Vagina (tissue), 2 donors: ENCODE data around the gene PAX6. TPM values are rescaled to one million over a fixed set of nuclear protein-coding genes. Genes with fewer than 3 reads are reported as not detected.

Experiments
- DNase-seq, 2 donors: peaks; one replicate each; pipeline ENCODE4 v3.0.0-alpha.2; 2017; ENCODE audit errors: extremely low spot score in 2 of 2
- H3K27ac ChIP-seq: fragments of 200-600 bp; sonication (generic); one replicate; pipeline ENCODE4 v1.5.1; 2019
- H3K27me3 ChIP-seq: fragments of 200-600 bp; sonication (generic); one replicate; pipeline ENCODE4 v1.5.1; 2019
- H3K36me3 ChIP-seq, 2 donors: fragments of 200-600 bp; sonication (generic); one replicate each; pipeline ENCODE4 v1.5.1; 2017 to 2019
- H3K4me1 ChIP-seq: fragments of 200-600 bp; sonication (generic); one replicate; pipeline ENCODE4 v1.5.1; 2019
- H3K4me3 ChIP-seq, 2 donors: fragments of 200-600 bp; sonication (generic); 1 replicate in 1 of 2; 2 replicates in 1 of 2; pipeline ENCODE4 v1.5.1; 2016 to 2019
- H3K9me3 ChIP-seq: fragments of 200-600 bp; sonication (generic); one replicate; pipeline ENCODE4 v1.5.1; 2019
- POLR2A ChIP-seq, 2 donors: fragments of 450-650 bp; IDR thresholded peaks; one replicate each; pipeline ENCODE4 v1.6.1; 2017; ENCODE audit warnings: antibody characterized with exemption in 2 of 2, mild to moderate bottlenecking in 2 of 2, moderate library complexity in 2 of 2
- POLR2AphosphoS5 ChIP-seq, 2 donors: sonication (generic); formaldehyde crosslinking; IDR thresholded peaks; one replicate each; pipeline ENCODE4 v1.9.0; 2017; ENCODE audit warnings: antibody characterized with exemption in 2 of 2, mild to moderate bottlenecking in 2 of 2, low read depth in 1 of 2; ENCODE audit not compliant: insufficient read depth in 1 of 2
- intact Hi-C: fragments of 100-400 bp; cut with DNase I; formaldehyde crosslinking; loops from one replicate; pipeline ENCODE4 v1.15.1; 2023
- total RNA-seq: library from RNA; depleted of rRNA; stranded (reverse); fragments of >200 nt; gene quantifications from one replicate; pipeline ENCODE4 v1.2.3, GENCODE V29; 2016
- TF ChIP-seq, protein P1 (sequence below), 3 experiments: fragments of 450-650 bp in 2 of 3; fragments of 200-600 bp in 1 of 3; sonication (generic) in 1 of 3; IDR thresholded peaks; one replicate each; pipeline ENCODE4 v1.5.1; 2017 to 2019; ENCODE audit warnings: antibody characterized with exemption in 3 of 3, mild to moderate bottlenecking in 2 of 3, moderate library complexity in 2 of 3

The PAX6 gene
- total RNA-seq, 1 donor from 2014 or later = not detected

DNA sequence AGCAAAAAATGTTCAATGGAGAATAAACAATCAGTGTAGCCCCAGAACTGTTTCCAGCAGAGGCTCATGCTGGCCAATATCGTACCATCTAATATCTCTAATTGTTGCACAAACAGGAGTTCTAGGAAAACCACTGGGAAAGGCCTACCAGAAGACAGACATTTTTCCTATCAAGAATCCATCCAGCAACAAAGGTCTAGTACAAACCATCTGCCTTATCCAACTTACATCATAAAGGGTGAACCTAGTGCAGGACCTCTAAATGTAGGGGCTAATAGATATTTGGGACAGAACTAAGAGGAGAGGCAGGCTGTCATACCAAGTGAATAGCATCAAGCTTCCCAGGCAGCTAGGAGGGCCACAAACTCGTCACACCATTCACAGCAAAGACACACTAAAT lies 18.7 kb downstream of the PAX6 start:
- TF ChIP-seq POLR2AphosphoS5 (IDR thresholded peaks at IDR 0.05; ENCODE audit: insufficient read depth in 1 of 2, low read depth in 1 of 2) (no peak), POLR2A (IDR thresholded peaks at IDR 0.05) (no peak)
- TF ChIP-seq, protein P1, sequence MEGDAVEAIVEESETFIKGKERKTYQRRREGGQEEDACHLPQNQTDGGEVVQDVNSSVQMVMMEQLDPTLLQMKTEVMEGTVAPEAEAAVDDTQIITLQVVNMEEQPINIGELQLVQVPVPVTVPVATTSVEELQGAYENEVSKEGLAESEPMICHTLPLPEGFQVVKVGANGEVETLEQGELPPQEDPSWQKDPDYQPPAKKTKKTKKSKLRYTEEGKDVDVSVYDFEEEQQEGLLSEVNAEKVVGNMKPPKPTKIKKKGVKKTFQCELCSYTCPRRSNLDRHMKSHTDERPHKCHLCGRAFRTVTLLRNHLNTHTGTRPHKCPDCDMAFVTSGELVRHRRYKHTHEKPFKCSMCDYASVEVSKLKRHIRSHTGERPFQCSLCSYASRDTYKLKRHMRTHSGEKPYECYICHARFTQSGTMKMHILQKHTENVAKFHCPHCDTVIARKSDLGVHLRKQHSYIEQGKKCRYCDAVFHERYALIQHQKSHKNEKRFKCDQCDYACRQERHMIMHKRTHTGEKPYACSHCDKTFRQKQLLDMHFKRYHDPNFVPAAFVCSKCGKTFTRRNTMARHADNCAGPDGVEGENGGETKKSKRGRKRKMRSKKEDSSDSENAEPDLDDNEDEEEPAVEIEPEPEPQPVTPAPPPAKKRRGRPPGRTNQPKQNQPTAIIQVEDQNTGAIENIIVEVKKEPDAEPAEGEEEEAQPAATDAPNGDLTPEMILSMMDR (IDR thresholded peaks at IDR 0.05) = no peak
- H3K4me1 ChIP-seq = no peaks in the 10 kb centered on the region
- intact Hi-C loops = no loop called here

DNA sequence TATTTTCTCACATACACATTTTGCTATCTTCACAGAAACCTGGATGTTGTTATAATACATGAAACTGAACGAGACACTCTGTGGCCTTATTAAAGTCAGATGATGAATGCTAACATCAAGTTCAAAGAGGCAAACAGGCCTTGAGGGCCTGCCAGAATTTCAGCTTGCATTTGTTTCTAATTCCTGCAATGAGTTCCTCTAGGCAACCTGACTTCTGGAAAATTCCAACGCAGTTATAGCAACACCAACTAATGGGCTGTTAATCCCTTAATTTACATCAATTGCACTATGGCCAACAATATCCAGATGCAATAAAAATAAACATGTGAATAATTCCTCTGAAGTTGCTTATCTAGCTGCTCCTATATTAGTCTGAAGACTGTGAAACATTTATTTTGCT lies 19.1 kb downstream of the PAX6 start:
- Histone ChIP-seq H3K27me3 (no peaks in the 10 kb centered on the region), H3K4me1 (no peaks in the 10 kb centered on the region), H3K9me3 (no peaks in the 10 kb centered on the region), H3K27ac (no peak overlapping the region), H3K4me3 (no peak overlapping the region), H3K36me3 (no peaks in the 10 kb centered on the region)
- DNase-seq = no peak
- TF ChIP-seq POLR2A (IDR thresholded peaks at IDR 0.05) = no peak
- TF ChIP-seq, protein P1 (IDR thresholded peaks at IDR 0.05) = no peak
- TF ChIP-seq POLR2AphosphoS5 (IDR thresholded peaks at IDR 0.05; ENCODE audit: insufficient read depth in 1 of 2, low read depth in 1 of 2) = no peak
- intact Hi-C loops = no loop called here

More for the DNA sequence above, 18.7 kb downstream of the PAX6 start:
- H3K27ac ChIP-seq = no peak overlapping the region
- H3K36me3 ChIP-seq = no peaks in the 10 kb centered on the region
- no peaks in the 10 kb centered on the region for H3K27me3 ChIP-seq
- no peak overlapping the region for H3K4me3 ChIP-seq
- no peak for DNase-seq
- H3K9me3 ChIP-seq = no peaks in the 10 kb centered on the region

DNA sequence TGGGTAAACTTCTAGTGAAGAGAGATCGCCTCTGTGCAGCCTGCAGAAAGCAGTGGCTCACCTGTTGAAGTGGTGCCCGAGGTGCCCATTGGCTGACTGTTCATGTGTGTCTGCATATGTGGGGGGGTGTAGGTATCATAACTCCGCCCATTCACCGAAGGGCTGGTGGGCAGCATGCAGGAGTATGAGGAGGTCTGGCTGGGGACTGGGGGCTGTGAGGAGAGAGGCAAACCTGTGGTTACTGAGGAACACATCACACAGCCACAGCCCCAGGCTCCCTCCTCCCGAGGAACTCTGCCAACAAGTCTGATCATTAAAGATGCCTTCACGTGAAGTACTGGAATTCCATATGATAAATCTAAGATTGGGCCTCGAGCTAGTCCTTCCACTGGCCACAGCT lies 20.5 kb downstream of the PAX6 start:
- H3K36me3 ChIP-seq = no peaks in the 10 kb centered on the region
- H3K4me1 ChIP-seq = no peaks in the 10 kb centered on the region
- no peak for TF ChIP-seq POLR2AphosphoS5 (IDR thresholded peaks at IDR 0.05; ENCODE audit: insufficient read depth in 1 of 2, low read depth in 1 of 2)
- TF ChIP-seq, protein P1 (IDR thresholded peaks at IDR 0.05) = no peak
- TF ChIP-seq POLR2A (IDR thresholded peaks at IDR 0.05) = no peak
- H3K27me3 ChIP-seq = no peaks in the 10 kb centered on the region
- no peaks in the 10 kb centered on the region for H3K9me3 ChIP-seq
- DNase-seq = no peak
- no peak overlapping the region for H3K27ac ChIP-seq
- H3K4me3 ChIP-seq = no peak overlapping the region
- intact Hi-C loops = no loop called here

DNA sequence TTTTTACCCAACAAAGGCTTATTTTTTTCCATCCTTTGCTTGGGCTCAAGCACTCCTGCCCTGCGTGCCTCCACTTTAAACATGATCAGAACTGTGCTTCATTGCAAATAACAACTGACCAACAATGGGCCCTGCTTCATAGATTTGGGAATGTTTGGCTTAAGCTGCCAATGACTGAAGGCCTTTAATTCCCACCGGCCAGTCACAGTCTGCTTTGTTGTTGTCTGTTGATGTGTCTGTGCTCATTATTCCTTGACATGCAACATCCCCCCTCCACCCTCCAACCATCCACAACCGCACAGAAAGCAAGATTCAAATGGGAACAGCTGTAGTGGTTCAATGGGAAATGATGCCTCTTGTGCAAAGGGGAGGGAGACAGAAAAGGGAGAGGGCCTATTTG lies 23.0 kb downstream of the PAX6 start:
- Histone ChIP-seq H3K9me3 (no peaks in the 10 kb centered on the region), H3K27me3 (no peaks in the 10 kb centered on the region), H3K4me1 (no peaks in the 10 kb centered on the region), H3K27ac (no peak overlapping the region), H3K4me3 (no peak overlapping the region), H3K36me3 (no peaks in the 10 kb centered on the region)
- DNase-seq = no peak
- TF ChIP-seq, protein P1 (IDR thresholded peaks at IDR 0.05) = no peak
- TF ChIP-seq POLR2AphosphoS5 (IDR thresholded peaks at IDR 0.05; ENCODE audit: insufficient read depth in 1 of 2, low read depth in 1 of 2) (no peak), POLR2A (IDR thresholded peaks at IDR 0.05) (no peak)
- intact Hi-C loops = no loop called here

DNA sequence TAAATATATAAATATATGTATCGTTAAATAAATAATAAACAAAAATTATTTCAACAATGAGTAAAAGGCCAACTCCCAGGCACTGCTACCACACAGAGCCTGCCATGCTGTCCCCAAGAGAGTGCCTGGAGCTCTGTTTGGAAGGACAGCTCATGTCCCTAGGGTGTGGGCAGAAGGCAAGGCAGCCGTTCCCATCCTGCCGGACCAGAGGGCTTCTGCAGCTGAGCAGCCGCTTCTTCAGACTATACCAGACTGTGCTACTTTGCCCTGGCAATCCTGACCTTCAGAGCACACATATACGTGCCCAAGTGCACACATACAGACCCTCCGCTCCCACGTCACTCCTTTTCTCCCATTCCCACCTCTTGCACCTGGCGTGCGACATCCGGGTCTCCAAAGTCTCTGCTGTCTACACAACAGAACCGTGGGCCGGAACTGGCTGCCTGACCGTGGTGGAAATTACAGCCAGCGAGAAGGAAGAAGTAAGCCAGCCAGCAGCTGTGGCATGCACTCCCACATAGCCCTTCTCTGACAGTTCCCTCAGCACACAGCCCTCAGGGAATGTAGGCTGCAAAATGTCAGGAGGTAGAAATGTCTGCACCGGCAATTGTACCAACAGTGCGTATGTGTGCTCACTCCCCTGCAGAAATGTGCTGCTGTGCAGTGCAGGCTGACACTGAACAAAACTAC lies 24.0 kb downstream of the PAX6 start:
- Histone ChIP-seq H3K4me1 (no peaks in the 10 kb centered on the region), H3K4me3 (no peak overlapping the region), H3K36me3 (no peaks in the 10 kb centered on the region), H3K27me3 (no peaks in the 10 kb centered on the region), H3K9me3 (no peaks in the 10 kb centered on the region), H3K27ac (no peak overlapping the region)
- intact Hi-C loops = no loop called here
- DNase-seq = no peak
- no peak for TF ChIP-seq POLR2AphosphoS5 (IDR thresholded peaks at IDR 0.05; ENCODE audit: insufficient read depth in 1 of 2, low read depth in 1 of 2)
